NCI-H1417 (cell line): ENCODE results near the gene BNC2.
"Not testable (repeated sequence)": the region's sequence is repeated elsewhere in the genome, so short reads cannot be mapped to it uniquely, and the experiment has no call there.

Experiments used
- DNase-seq, 3 experiments: peaks; one replicate each; lab custom pipeline; 2025; lab: John Stamatoyannopoulos, UW

The BNC2 gene

GRCh38 chr9:16453390-16453789 lies 417.1 kb downstream of the BNC2 start:
- no peak for DNase-seq

GRCh38 chr9:16450578-16450977 lies 419.9 kb downstream of the BNC2 start:
- peak in 2 of 3 experiments; percentile 3 to 8 for DNase-seq

GRCh38 chr9:16450043-16450442 lies 420.4 kb downstream of the BNC2 start:
- DNase-seq: peak in 1 of 3 experiments; percentile 17

GRCh38 chr9:16449076-16449730 lies 421.3 kb downstream of the BNC2 start:
- peak in 2 of 3 experiments; percentile 37 to 85 for DNase-seq

DNA sequence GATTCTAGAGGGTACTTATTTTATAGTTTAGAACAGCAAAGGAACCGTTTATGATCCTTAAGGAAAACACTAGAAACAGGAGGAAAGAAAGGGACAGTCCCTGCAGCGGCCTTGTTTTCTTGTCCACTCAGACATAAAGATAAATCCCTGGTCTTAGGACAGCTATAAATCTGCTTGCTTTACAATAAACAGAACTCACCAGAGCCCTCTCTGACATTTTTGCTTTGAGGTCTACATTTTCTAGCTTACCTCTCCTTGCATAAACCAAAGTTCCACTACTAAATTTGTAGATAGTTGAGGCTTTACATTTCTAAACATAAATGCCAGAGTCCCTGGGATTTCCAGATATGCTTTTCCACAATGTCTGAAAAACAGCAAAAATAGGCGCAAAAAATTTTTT lies 422.5 kb downstream of the BNC2 start:
- DNase-seq: no peak

DNA sequence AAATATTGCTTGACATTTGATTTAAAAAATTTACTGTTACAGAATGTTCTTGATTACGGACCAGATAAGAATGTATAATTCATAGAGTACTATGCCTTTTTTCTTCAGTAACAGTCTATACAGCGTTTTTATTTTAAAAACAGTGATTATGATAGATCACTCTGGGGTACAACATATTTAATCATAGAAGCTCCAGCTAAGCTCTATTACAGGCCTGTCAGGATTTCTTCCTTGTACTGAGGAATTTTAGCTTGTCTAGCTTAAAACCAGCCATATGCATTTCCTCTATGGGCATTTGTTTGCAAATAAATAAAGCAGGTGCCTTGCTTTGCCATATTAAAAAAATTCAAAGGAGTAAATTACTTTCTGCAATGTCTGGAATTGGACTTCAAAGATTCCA lies 423.8 kb downstream of the BNC2 start:
- no peak for DNase-seq

DNA sequence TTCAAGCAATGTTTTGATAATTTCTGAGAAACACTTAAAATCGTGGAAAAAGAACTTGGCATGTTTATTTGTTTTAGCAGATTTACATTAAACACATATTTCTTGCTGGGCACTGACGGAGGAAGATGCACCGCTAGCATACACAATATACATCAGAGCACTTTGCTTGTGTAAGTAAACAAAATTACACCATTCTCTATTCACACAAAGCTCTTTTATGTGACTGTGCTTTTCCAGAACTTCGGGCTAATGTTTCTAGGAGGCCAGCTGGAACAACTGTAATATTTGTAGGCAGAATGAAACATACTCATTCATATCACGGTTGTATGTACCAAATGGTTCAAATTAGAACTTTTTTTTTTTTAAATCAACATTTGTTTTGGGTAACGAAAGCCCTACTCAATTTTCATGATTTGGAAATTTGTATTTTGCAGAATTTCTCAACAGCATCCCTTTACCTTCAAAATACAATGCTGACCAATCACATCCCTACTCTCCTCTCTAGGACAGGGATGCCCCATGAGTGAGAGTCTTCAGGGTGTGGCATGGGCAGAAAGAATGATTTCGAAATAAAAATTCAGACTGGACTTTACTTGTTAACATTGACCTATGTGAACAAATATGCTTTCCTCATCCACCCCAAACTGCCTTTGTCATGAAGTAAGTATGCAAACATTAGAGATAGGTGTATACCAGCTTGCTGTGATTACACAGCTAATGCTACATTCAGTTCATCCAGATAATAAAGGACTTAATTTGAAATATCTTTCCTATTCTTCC lies 425.1 kb downstream of the BNC2 start:
- DNase-seq: peak in 1 of 3 experiments; percentile 18

- no peak for DNase-seq
Measured at GRCh38 chr9:16442622-16443021, 427.8 kb downstream of the BNC2 start.

DNA sequence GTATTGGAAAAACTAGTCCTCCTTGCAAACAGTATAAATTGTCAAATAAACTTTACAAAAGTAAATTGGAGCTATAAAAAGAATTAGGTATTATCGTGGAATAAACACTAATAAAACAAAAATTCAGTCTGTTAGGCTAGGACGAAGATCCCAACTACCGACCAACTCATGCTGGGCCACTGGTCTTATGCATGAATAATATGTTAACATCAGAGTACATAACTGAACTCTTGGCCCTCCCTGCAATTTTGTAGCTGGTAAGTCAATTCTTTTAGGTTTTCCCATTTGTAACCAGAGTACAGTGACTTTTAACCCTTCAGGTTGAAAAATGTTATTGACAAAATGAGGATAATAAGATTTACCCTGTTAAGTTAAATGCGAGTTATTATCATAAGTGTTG lies 428.7 kb downstream of the BNC2 start:
- no peak for DNase-seq

DNA sequence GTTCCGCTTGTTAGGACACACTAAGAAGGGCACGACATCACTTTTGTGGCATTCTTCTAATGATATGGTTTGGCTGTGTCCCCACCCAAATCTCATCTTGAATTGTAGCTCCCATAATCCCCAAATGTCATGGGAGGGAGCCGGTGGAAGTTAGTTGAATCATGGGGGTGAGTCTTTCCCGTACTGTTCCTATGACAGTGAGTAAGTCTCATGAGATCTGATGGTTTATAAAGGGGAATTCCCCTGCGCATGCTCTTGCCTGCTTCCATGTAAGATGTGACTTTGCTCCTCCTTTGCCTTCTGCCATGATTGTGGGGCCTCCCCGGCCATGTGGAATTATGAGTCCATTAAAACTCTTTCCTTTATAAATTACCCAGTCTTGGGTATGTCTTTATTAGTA lies 431.6 kb downstream of the BNC2 start:
- not testable (repeated sequence) for DNase-seq

GRCh38 chr9:16436545-16436944 lies 433.9 kb downstream of the BNC2 start:
- no peak for DNase-seq

GRCh38 chr9:16434526-16434925 lies 435.9 kb downstream of the BNC2 start:
- no peak for DNase-seq

DNA sequence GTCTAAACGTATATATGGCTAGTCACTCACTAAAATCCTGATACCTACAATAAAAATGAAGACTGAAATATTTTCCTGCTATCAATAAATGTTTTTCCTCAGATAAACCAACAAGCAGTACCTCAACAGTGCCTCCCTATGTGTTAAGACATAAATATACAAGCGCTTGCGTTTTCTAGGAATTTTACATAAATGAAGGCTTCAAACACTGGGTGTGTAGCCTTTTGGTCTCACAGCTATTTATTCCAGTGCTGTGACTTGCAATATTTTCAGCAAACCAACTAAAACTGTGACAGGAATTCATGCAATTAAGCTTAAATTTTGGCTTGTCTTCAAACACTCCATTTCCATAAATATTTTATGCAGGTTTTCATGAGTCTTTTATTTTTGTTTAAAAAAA lies 437.0 kb downstream of the BNC2 start:
- no peak for DNase-seq

GRCh38 chr9:16431666-16432392 lies 438.6 kb downstream of the BNC2 start:
- no peak for DNase-seq

GRCh38 chr9:16429671-16430070 lies 440.8 kb downstream of the BNC2 start:
- no peak for DNase-seq

GRCh38 chr9:16427873-16428427 lies 442.5 kb downstream of the BNC2 start:
- DNase-seq: peak in 1 of 3 experiments; percentile 18

DNA sequence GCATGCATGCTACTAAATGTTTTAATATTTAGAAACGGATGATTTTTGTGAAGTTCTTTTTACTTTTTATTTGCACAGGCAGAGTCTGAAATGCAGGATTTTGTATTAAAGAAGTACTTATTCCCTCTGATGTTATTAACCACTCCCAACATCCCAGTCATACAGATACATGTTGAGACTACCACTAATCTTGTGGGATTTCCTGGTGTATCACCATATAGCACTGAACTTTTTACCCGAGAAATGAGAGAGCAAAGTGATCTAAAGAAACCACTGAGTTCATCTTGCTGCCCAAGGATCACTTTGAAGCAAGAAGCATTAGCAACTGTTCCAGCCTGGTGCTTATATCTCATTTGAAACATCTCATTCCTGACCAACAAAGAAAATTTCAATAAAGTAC lies 443.8 kb downstream of the BNC2 start:
- DNase-seq: no peak

- no peak for DNase-seq
Measured at GRCh38 chr9:16425562-16426231, 444.8 kb downstream of the BNC2 start.

- no peak for DNase-seq
Measured at GRCh38 chr9:16422114-16422513, 448.4 kb downstream of the BNC2 start.

GRCh38 chr9:16421532-16421931 lies 448.9 kb downstream of the BNC2 start:
- DNase-seq: peak in 2 of 3 experiments; percentile 11 to 43

GRCh38 chr9:16419124-16419523 lies 451.3 kb downstream of the BNC2 start:
- no peak for DNase-seq

DNA sequence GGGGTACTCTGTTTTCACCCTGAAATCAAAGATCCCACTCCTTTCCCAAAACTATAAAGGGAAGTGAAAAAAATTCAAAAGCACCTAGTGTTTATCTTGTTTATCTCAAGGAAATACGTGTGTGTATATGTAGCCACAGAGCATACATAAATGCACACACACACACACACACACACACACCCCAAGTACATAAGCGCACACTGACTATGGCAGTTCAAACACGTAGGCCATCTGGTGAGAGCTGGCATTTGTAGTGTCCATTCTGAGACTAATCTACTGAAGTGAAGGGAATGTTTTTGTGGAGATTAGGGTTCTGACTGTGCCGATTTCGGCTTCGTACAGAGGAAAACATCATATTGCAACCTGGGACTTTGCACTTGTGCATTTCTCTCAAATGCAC lies 451.7 kb downstream of the BNC2 start:
- DNase-seq: no peak
